MM.1S (cell line): Measurements from ENCODE around the gene SCARF1.

Experiments
- DNase-seq: peaks from one replicate; pipeline ENCODE4 v3.0.0-alpha.2; 2015
- H2AFZ ChIP-seq: fragments of 300-600 bp; sonication (generic); 2 replicates; pipeline ENCODE4 v1.6.0; 2016; ENCODE audit warnings: antibody characterized with exemption, low read length
- H3F3A ChIP-seq: fragments of 300-600 bp; sonication (generic); 2 replicates; pipeline ENCODE4 v1.6.1; 2016; ENCODE audit warnings: mild to moderate bottlenecking, antibody characterized with exemption, low read length, moderate library complexity, mixed read lengths; ENCODE audit not compliant: insufficient read depth
- H3K27ac ChIP-seq: fragments of 300-600 bp; sonication (generic); 2 replicates; pipeline ENCODE4 v1.5.1; 2016; ENCODE audit warnings: mild to moderate bottlenecking, low read length
- H3K27me3 ChIP-seq: fragments of 300-600 bp; sonication (generic); replicated peaks from 2 replicates; pipeline ENCODE4 v1.6.0; 2016; ENCODE audit warnings: low read length; ENCODE audit not compliant: insufficient read depth
- H3K36me3 ChIP-seq: fragments of 300-600 bp; sonication (generic); replicated peaks from 2 replicates; pipeline ENCODE4 v1.6.1; 2016; ENCODE audit warnings: mild to moderate bottlenecking, low read length, mixed read lengths; ENCODE audit not compliant: insufficient read depth
- H3K4me1 ChIP-seq: fragments of 300-600 bp; sonication (generic); 2 replicates; pipeline ENCODE4 v1.6.1; 2016; ENCODE audit warnings: low read length, mixed read lengths
- H3K4me2 ChIP-seq: fragments of 300-600 bp; sonication (generic); 2 replicates; pipeline ENCODE4 v1.6.0; 2016; ENCODE audit warnings: low read depth, low read length
- H3K4me3 ChIP-seq: fragments of 300-600 bp; sonication (generic); 2 replicates; pipeline ENCODE4 v1.5.1; 2016; ENCODE audit warnings: low read length, mixed read lengths
- H3K79me2 ChIP-seq: fragments of 300-600 bp; sonication (generic); 2 replicates; pipeline ENCODE4 v1.6.1; 2016; ENCODE audit warnings: mixed run types, low read length, mixed read lengths
- H3K9ac ChIP-seq: fragments of 300-600 bp; sonication (generic); 2 replicates; pipeline ENCODE4 v1.6.1; 2016; ENCODE audit warnings: low read length, mixed read lengths
- H3K9me2 ChIP-seq: fragments of 300-600 bp; sonication (generic); replicated peaks from 2 replicates; pipeline ENCODE4 v1.6.1; 2016; ENCODE audit warnings: mild to moderate bottlenecking, low read length, mixed read lengths; ENCODE audit not compliant: insufficient read depth
- H3K9me3 ChIP-seq: fragments of 300-600 bp; sonication (generic); replicated peaks from 2 replicates; pipeline ENCODE4 v1.6.1; 2016; ENCODE audit warnings: mild to moderate bottlenecking, low read length, mixed read lengths; ENCODE audit not compliant: insufficient read depth
- H4K20me1 ChIP-seq: fragments of 300-600 bp; sonication (generic); 2 replicates; pipeline ENCODE4 v1.6.1; 2016; ENCODE audit warnings: mild to moderate bottlenecking, low read length, moderate library complexity, mixed read lengths; ENCODE audit not compliant: insufficient read depth
- CTCF ChIP-seq: fragments of 300-600 bp; sonication (generic); IDR thresholded peaks from 2 replicates; pipeline ENCODE4 v1.5.1; 2016; ENCODE audit warnings: antibody characterized with exemption, low read length, mixed read lengths
- EZH2 ChIP-seq: fragments of 300-600 bp; sonication (generic); optimal IDR thresholded peaks from 2 replicates; pipeline ENCODE3; 2017; ENCODE audit warnings: low read depth, mild to moderate bottlenecking, antibody characterized with exemption, low read length, mixed read lengths
- EZH2phosphoT487 ChIP-seq: fragments of 300-600 bp; sonication (generic); IDR thresholded peaks from 2 replicates; pipeline ENCODE4 v1.6.1; 2018; ENCODE audit warnings: antibody characterized with exemption, low read length

Gene SCARF1

GRCh38 chr17:1621273-1621954, 24.1 kb downstream of the SCARF1 start:
- no peaks in the 10 kb centered on the region for H4K20me1 ChIP-seq
- H3K9ac ChIP-seq: no peak overlapping the region
- DNase-seq: no peak
- no peaks in the 10 kb centered on the region for H3K4me1 ChIP-seq
- no peak for TF ChIP-seq EZH2
- TF ChIP-seq CTCF: no peak
- no peak for TF ChIP-seq EZH2phosphoT487
- no peak overlapping the region for H3K4me2 ChIP-seq
- H3K9me3 ChIP-seq: no peaks in the 10 kb centered on the region
- H2AFZ ChIP-seq: no peak overlapping the region
- no peaks in the 10 kb centered on the region for H3F3A ChIP-seq
- H3K79me2 ChIP-seq: no peaks in the 10 kb centered on the region
- no peak overlapping the region for H3K27ac ChIP-seq
- H3K4me3 ChIP-seq: no peak overlapping the region
- H3K36me3 ChIP-seq: no peaks in the 10 kb centered on the region
- no peaks in the 10 kb centered on the region for H3K27me3 ChIP-seq
- H3K9me2 ChIP-seq: no peaks in the 10 kb centered on the region

DNA sequence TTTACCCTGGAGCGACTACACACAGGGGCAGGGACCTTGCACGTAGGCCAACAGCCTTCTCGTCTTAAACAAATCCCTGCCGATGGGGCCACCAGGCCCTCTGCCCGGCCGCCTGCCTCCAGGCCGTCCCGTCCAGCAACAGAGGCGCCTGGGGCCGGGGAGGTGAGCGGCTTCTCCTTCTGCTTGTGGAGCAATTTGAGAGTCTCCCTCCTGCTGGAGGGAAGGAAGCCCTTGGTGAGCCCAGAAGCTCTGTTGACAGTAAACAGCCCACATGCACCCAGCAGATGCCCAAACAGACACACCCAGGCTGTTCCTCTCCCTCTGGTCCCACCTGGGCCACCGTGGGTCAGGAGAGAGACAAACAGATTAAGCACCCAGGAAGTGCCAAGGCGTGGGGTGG, 25.0 kb downstream of the SCARF1 start:
- TF ChIP-seq EZH2: no peak
- no peak for TF ChIP-seq CTCF
- TF ChIP-seq EZH2phosphoT487: no peak
- H3K36me3 ChIP-seq: no peaks in the 10 kb centered on the region
- no peaks in the 10 kb centered on the region for H3K9me3 ChIP-seq
- H3F3A ChIP-seq: no peaks in the 10 kb centered on the region
- no peak overlapping the region for H2AFZ ChIP-seq
- H3K27me3 ChIP-seq: no peaks in the 10 kb centered on the region
- H3K9me2 ChIP-seq: no peaks in the 10 kb centered on the region
- H3K4me1 ChIP-seq: no peaks in the 10 kb centered on the region
- DNase-seq: no peak
- no peaks in the 10 kb centered on the region for H4K20me1 ChIP-seq
- H3K4me3 ChIP-seq: no peak overlapping the region
- H3K79me2 ChIP-seq: no peaks in the 10 kb centered on the region
- no peak overlapping the region for H3K27ac ChIP-seq
- H3K9ac ChIP-seq: no peak overlapping the region
- H3K4me2 ChIP-seq: no peak overlapping the region

DNA sequence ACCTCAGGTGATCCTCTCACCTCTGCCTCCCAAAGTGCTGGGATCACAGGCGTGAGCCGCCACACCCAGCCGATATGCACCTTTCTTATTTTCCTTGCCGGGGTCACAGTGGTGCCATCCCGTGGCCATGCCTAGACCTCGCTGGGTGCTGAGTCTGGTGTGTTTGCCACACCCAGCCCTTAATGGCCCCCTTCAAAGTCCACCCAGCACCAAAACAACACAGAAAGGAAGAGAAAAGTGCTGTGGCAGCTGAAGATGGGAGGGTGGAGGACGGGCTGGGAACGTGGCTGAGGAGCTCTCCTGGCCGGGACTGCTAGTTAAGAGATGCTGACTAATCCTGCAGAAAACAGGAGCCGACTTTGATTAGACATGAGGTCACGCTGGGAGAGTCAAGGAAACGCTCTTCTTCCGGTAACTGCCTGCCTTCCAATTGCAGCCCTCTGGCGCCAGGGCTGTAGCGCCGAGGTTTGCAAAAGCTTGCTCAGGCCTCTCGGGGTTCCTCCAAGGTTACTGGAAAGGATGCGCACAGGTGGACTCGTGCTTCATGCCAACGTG, 27.8 kb downstream of the SCARF1 start:
- TF ChIP-seq EZH2: no peak
- no peak for TF ChIP-seq EZH2phosphoT487
- no peaks in the 10 kb centered on the region for H3K36me3 ChIP-seq
- no peak for DNase-seq

DNA sequence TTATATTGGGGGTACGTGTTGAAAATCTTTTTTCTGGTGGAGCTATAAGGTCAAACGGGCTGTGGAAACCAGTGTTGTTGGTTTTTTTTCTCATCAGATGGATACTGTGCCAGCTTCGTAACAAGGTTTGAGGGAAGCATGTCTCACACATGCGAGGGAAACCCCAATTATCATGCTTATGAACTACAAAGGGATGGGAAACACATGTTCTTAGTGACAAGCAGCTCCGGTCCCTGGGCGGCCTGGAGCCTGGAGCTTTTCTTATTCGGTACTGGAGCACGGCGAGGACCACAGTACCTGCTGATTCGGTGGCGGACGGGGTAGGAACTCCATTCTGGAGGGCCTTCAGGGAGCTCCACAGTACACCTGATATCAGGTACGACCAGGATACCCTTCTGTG, 29.4 kb downstream of the SCARF1 start:
- Histone ChIP-seq H3K36me3 (no peaks in the 10 kb centered on the region), H3K4me3 (no peak overlapping the region), H3K4me2 (no peak overlapping the region), H2AFZ (no peak overlapping the region), H3K27ac (no peak overlapping the region), H4K20me1 (no peaks in the 10 kb centered on the region), H3K79me2 (no peaks in the 10 kb centered on the region), H3F3A (no peaks in the 10 kb centered on the region), H3K4me1 (no peaks in the 10 kb centered on the region), H3K27me3 (no peaks in the 10 kb centered on the region), H3K9ac (no peak overlapping the region), H3K9me3 (no peaks in the 10 kb centered on the region), H3K9me2 (no peaks in the 10 kb centered on the region)
- TF ChIP-seq EZH2 (no peak), EZH2phosphoT487 (no peak), CTCF (no peak)
- no peak for DNase-seq

More for the DNA sequence above, 27.8 kb downstream of the SCARF1 start:
- H4K20me1 ChIP-seq: no peaks in the 10 kb centered on the region
- no peak overlapping the region for H3K4me2 ChIP-seq
- H3K9me3 ChIP-seq: no peaks in the 10 kb centered on the region
- no peak overlapping the region for H3K27ac ChIP-seq
- H3K9ac ChIP-seq: no peak overlapping the region
- H3K4me1 ChIP-seq: no peaks in the 10 kb centered on the region
- H3F3A ChIP-seq: no peaks in the 10 kb centered on the region
- H3K9me2 ChIP-seq: no peaks in the 10 kb centered on the region
- no peaks in the 10 kb centered on the region for H3K79me2 ChIP-seq
- H3K27me3 ChIP-seq: no peaks in the 10 kb centered on the region
- H2AFZ ChIP-seq: no peak overlapping the region
- no peak overlapping the region for H3K4me3 ChIP-seq
